Activated naive CD4-positive, alpha-beta T cell treated with anti-CD3 and anti-CD28 coated beads, Interleukin-2, amount 50 U/mL, for 72 hours (primary cell): ENCODE data around the gene PTGES2. TPM values are rescaled to one million over a fixed set of nuclear protein-coding genes. Genes with fewer than 3 reads are reported as not detected.
"Not testable (repeated sequence)": the region's sequence is repeated elsewhere in the genome, so short reads cannot be mapped to it uniquely, and the experiment has no call there.

Experiments
- ATAC-seq, 2 donors: fragments of 150-1000 bp; cut with Tn5 transposase; 2 replicates each; pipeline ENCODE4 v1.10.0; 2021; ENCODE audit warnings: mild to moderate bottlenecking in 2 of 2, moderate library complexity in 2 of 2
- DNase-seq, 2 donors: peaks; one replicate each; pipeline ENCODE4 v3.0.0; 2021 to 2022; ENCODE audit warnings: low spot score in 2 of 2
- H3K27ac Mint-ChIP-seq, 2 donors: one replicate each; pipeline ENCODE4 v1.8.0; 2022; ENCODE audit warnings: mild to moderate bottlenecking in 2 of 2, mixed read lengths in 2 of 2
- H3K36me3 Mint-ChIP-seq, 2 donors: one replicate each; pipeline ENCODE4 v1.8.0; 2022; ENCODE audit warnings: mixed read lengths in 2 of 2
- H3K9me3 Mint-ChIP-seq, 2 donors: one replicate each; pipeline ENCODE4 v1.8.0; 2022; ENCODE audit warnings: mixed read lengths in 2 of 2
- total RNA-seq, 2 donors: library from RNA; stranded (reverse); gene quantifications; one replicate each; pipeline ENCODE4 v1.2.3, GENCODE V29; 2022

PTGES2 gene
- total RNA-seq, 2 donors from 2014 or later = 6.6 to 50.6 TPM

DNA sequence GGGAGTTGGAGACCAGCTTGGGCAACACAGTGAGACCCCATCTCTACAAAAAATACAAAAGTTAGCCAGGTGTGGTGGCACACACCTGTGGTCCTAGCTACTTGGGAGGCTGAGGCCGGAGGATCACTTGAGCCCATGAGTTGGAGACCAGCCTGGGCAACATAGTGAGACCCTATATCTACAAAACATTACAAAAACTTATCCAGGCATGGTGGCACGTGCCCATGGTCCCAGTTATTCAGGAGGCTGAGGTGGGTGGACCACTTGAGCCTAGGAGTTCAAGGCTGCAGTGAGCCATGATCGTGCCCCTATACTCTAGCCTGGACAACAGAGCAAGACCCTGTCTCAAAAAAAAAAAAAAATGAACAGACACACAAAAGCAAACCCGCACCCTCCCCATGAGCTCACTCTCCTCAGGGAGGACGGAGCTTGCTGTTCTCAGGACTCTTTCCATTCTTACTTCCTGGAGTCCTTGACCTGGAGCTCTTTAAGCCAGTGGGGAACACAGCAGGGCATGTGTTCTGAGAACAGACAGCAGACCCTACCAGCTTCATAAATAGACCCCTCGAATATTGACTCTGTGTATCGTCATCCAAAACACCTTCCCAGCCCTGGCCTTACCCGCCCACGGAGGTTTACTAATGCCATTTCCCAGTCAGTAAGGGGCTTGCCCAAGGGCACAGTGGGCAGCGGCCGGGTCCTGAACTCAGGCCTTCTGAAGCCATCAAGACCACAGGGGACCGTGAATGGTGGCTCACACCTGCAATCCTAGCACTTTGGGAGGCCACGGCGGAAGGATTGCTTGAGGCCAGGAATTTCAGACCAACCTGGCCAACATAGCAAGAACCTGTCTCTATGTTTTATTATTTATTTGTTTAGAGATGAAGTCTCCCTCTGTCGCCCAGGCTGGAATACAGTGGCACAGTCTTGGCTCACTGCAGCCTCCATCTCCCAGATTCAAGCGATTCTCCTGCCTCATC is 11.1 kb downstream of the PTGES2 start:
- Mint-ChIP-seq H3K9me3 (no peaks in the 10 kb centered on the region), H3K27ac (peak overlapping the region in 1 of 2 donors; percentile 65), H3K36me3 (no peaks in the 10 kb centered on the region)
- DNase-seq (no peak), ATAC-seq (no peak)

DNA sequence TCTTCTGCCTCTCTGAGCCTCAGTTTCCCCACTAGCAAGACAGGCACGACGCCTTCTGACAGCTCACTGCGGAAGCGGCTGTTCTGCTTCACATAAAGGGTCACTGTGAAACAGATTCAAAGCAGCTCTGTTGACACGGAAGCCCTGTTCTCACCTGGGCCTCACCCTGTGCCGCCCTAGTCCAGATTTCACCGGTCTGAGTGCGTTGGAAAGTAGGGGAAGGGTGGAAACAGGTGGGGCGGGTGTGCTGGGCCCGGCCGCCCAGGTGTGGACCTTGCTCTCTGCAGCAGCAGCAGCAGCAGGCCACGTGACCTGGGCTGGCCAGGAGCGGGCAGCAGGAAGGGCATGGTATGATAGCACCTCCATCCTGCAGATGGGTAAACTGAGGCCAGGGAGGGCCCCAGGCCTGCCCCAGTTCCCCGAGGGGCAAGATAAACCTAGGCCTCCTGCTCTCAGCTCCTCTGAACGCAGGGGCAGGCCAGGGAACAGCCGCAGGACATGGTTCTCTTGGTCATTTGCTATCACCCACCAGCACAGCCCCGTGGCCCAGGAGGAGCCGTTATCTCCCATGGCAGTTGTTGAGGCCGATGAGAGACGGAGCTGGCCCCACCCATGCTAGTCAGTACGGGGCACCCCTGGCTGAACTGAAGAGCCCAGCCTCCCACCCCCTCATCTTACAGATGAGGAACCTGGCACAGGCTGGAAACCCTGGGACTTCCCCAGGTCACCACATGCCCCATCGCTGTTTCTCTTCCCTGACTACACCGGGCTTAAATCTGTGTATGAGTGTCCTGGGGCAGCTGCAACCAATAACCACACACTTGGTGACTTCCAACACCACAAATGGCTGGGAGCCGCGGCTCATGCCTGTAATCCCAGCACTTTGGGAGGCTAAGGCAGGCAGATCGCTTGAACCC is 12.1 kb downstream of the PTGES2 start:
- Mint-ChIP-seq H3K27ac (peak overlapping the region in 1 of 2 donors; percentile 65), H3K9me3 (no peaks in the 10 kb centered on the region), H3K36me3 (no peaks in the 10 kb centered on the region)
- peak in 1 of 2 donors; percentile 30 for ATAC-seq
- no peak for DNase-seq

DNA sequence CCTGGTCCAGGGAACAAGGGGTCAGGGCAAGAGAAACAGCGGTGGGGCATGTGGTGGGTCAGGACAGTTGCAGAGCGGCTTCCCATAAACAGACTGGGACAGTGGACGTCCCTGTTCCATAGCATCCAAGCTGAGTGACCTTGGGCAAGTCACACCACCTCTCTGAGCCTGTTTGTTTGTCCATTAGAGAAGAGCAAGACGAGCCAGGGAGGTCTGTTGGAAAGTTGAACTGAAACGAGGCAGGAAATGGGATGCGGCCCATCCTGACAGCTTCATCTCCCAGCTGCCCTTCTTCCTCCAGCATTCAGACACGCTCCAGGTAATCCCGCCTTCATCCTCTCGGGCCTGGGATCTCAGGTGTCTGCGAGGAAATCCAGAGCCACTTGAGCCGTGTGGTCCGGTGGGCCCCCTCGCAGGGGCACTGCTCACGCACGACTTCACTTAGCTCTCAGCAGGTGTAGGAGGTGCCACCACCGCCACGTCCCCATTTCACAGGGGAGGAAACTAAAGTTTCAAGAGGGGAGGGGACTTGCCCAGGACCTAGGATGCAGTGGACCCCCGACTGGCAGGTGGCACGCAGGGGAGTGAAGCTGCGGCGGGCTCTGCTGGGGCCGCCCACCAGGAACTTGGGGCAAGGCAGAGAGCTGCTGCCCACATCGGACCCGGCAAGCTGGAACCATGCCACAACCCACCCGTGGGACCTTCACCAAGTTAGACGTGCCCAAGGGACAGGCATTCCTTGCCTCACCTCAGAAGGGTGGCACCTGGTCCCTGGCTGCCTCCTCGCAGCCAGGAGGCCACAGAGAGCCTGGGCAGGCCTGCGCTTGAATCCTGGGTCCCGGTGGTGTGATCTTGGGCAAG is 13.0 kb downstream of the PTGES2 start:
- H3K36me3 Mint-ChIP-seq = no peaks in the 10 kb centered on the region
- DNase-seq (no peak), ATAC-seq (no peak)
- H3K9me3 Mint-ChIP-seq = no peaks in the 10 kb centered on the region
- no peak overlapping the region for H3K27ac Mint-ChIP-seq

DNA sequence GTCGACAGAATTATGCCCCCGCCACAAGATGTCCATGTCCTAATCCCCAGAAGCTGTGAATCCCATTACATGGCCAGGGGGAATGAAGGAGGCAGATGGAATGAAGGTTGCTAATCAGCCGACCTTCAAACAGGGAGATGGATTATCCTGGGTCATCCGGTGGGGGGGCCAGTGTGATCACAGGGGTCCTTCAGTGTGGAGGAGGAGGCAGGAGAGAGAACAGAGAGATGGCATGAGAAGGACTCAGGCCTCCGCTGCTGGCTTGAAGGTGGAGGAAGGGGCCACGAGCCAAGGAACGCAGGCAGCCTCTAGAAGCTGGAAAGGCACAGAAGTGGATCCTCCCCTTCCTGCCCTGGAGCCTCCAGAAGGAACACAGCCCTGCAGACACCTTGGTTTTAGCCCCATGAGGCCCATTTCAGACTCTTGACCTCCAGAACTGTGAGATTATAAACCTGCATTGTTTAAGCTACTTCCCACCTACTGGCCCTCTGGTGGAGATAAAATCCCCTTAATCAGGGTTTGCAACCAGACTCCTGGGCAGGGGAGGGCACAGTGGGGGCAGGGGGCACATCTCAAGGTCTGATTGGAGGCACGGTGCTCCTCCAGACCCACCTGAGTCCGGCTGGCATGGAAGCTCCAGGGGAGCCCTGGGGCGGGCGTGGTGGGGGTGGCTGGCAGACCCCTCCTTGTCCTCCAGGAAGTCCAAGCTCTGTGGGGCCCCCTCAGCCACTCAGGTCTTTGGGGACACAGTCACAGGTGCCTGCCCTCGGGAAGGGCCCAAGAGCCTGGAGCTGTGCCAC is 13.8 kb downstream of the PTGES2 start:
- no peaks in the 10 kb centered on the region for H3K36me3 Mint-ChIP-seq
- ATAC-seq = no peak
- DNase-seq = no peak
- H3K9me3 Mint-ChIP-seq = no peaks in the 10 kb centered on the region
- H3K27ac Mint-ChIP-seq = no peak overlapping the region

DNA sequence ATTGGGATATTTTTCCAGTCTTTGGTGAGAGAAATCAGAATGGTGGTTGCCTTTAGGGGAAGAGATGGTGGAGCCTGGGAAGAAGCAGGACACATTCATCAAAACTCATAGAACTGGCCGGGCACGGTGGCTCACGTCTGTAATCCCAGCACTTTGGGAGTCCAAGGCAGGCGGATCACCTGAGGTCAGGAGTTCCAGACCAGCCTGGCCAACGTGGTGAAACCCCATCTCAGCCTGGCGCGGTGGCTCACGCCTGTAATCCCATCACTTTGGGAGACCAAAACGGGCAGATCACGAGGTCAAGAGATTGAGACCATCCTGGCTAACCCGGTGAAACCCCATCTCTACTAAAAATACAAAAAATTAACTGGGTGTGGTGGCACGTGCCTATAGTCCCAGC is 15.8 kb downstream of the PTGES2 start:
- ATAC-seq, H3K27ac Mint-ChIP-seq, DNase-seq, H3K36me3 Mint-ChIP-seq, H3K9me3 Mint-ChIP-seq: not testable (repeated sequence)

DNA sequence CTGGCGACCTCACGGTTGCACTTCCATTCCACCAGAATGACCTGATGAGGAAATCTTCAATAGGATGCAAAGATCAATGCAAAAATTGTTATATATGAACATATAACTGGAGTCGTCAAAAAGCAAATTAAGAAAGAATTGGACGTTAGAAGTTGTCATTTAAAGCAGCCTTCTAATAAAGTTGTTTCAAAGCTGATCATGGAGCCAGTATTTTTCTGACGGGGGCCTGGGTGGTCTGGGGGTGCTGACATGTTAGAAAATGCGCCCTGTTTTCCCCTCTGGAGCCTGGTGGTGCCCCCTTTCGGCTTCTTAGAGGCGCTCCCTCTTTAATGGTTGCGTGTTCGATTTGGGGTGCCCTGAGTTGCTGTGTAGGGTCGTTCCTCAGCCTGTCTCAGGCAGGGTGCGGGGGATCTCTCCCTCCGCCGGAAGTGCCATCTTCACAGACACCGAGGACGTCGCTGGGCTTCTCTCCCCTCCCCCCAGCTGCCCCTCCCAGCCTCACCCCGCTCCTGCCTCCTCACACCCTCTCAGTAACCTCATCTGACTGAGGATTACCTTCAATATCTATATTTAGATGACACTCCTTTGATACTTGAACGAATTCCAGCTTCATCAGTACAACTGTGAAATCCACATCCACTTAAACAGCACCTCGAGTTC is 18.3 kb downstream of the PTGES2 start:
- no peak for ATAC-seq
- Mint-ChIP-seq H3K36me3 (no peaks in the 10 kb centered on the region), H3K9me3 (no peaks in the 10 kb centered on the region), H3K27ac (peak overlapping the region in 1 of 2 donors; percentile 18)
- no peak for DNase-seq

DNA sequence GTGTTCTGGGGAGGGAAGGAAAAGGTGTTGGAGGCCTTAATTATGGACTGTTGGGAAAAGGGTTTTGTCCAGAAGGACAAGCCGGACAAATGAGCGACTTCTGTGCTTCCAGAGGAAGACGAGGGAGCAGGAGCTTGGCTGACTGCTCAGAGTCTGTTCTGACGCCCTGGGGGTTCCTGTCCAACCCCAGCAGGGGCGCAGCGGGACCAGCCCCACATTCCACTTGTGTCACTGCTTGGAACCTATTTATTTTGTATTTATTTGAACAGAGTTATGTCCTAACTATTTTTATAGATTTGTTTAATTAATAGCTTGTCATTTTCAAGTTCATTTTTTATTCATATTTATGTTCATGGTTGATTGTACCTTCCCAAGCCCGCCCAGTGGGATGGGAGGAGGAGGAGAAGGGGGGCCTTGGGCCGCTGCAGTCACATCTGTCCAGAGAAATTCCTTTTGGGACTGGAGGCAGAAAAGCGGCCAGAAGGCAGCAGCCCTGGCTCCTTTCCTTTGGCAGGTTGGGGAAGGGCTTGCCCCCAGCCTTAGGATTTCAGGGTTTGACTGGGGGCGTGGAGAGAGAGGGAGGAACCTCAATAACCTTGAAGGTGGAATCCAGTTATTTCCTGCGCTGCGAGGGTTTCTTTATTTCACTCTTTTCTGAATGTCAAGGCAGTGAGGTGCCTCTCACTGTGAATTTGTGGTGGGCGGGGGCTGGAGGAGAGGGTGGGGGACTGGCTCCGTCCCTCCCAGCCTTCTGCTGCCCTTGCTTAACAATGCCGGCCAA is 19.1 kb downstream of the PTGES2 start:
- DNase-seq (no peak), ATAC-seq (no peak)
- peaks cover 0 to 3% of the 10 kb centered on the region in 2 donors for H3K36me3 Mint-ChIP-seq
- H3K27ac Mint-ChIP-seq = peak overlapping the region; percentile 2 to 29
- H3K9me3 Mint-ChIP-seq = no peaks in the 10 kb centered on the region

DNA sequence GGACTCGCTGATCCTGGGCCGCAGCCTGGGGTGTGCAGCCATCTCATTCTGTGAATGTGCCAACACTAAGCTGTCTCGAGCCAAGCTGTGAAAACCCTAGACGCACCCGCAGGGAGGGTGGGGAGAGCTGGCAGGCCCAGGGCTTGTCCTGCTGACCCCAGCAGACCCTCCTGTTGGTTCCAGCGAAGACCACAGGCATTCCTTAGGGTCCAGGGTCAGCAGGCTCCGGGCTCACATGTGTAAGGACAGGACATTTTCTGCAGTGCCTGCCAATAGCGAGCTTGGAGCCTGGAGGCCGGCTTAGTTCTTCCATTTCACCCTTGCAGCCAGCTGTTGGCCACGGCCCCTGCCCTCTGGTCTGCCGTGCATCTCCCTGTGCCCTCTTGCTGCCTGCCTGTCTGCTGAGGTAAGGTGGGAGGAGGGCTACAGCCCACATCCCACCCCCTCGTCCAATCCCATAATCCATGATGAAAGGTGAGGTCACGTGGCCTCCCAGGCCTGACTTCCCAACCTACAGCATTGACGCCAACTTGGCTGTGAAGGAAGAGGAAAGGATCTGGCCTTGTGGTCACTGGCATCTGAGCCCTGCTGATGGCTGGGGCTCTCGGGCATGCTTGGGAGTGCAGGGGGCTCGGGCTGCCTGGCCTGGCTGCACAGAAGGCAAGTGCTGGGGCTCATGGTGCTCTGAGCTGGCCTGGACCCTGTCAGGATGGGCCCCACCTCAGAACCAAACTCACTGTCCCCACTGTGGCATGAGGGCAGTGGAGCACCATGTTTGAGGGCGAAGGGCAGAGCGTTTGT is 19.9 kb downstream of the PTGES2 start:
- Mint-ChIP-seq H3K27ac (peak overlapping the region in 1 of 2 donors; percentile 2), H3K9me3 (no peaks in the 10 kb centered on the region), H3K36me3 (peaks cover 0 to 9% of the 10 kb centered on the region in 2 donors)
- DNase-seq (no peak), ATAC-seq (no peak)

DNA sequence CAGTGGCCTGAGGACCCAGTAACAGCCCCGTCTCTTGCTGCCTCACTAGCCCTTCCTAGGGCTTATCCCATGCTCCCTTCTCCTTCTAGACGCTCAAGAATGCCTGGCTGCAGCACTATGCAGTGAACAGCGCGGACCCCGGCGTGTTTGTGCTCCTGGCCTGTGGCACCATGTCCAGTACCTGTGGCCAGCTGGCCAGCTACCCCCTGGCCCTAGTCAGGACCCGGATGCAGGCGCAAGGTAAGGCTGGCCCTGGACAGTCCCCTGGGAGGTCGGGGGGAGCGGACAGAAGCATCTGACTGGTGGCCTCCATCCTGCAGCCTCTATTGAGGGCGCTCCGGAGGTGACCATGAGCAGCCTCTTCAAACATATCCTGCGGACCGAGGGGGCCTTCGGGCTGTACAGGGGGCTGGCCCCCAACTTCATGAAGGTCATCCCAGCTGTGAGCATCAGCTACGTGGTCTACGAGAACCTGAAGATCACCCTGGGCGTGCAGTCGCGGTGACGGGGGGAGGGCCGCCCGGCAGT is 20.5 kb downstream of the PTGES2 start:
- H3K9me3 Mint-ChIP-seq = no peaks in the 10 kb centered on the region
- H3K36me3 Mint-ChIP-seq = peaks cover 0 to 11% of the 10 kb centered on the region in 2 donors
- no peak for ATAC-seq
- peak overlapping the region; percentile 69 to 82 for H3K27ac Mint-ChIP-seq
- no peak for DNase-seq

DNA sequence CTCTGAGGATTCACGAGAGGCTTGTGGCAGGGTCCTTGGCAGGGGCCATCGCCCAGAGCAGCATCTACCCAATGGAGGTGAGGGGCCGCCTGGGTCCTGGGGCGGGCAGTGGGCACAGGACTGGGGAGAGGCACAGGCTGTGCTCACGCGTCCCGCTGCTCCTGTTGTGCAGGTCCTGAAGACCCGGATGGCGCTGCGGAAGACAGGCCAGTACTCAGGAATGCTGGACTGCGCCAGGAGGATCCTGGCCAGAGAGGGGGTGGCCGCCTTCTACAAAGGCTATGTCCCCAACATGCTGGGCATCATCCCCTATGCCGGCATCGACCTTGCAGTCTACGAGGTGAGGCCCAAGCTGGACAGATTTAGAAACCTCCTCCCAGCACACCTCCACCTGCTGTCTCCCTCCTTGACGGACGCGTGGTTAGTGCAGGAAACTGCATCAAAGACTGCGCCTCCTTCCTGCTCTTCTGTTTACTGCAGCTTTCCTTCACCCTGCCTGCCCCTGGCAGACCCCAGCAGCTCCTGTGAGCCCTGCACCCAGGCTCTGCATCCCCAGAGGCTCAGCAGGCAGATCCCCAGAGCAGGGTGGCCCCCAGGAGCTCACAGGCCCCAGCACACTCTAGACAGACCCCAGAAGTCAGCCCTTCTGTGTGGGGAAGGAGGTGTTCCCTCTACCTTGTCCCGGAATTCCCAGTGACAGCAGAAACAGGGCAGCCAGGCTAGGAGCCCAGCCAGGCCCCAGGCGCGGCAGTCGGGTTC is 21.2 kb downstream of the PTGES2 start:
- H3K27ac Mint-ChIP-seq = peak overlapping the region; percentile 69 to 82
- DNase-seq = no peak
- ATAC-seq = peak in 1 of 2 donors; percentile 15
- peaks cover 0 to 11% of the 10 kb centered on the region in 2 donors for H3K36me3 Mint-ChIP-seq
- no peaks in the 10 kb centered on the region for H3K9me3 Mint-ChIP-seq

DNA sequence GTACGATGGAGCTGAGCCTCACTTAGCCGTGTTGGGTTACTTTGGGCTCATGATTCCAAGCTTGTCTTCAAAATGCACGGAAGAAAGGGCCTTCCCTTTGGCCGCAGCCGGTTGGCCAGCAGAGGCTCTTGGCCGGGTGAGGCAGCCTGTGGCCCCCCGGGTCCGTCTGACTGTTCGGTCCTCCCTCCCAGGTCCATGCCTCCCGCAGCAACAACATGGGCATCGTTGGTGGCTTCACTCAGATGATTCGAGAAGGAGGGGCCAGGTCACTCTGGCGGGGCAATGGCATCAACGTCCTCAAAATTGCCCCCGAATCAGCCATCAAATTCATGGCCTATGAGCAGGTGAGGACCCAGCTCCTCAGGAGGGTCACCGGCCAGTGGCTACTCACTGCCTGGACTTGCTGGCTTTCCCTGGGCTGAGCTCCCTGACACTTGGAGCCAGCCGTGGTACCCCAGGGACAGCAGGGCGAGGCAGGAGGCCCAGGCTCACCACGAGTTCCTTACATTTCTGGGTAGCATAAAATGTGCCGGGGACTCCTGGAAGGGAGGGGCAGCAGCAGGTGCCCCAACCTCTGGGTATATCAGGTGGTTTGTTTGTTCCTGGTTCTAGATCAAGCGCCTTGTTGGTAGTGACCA is 21.9 kb downstream of the PTGES2 start:
- no peaks in the 10 kb centered on the region for H3K9me3 Mint-ChIP-seq
- ATAC-seq (no peak), DNase-seq (no peak)
- no peak overlapping the region for H3K27ac Mint-ChIP-seq
- peaks cover 0 to 11% of the 10 kb centered on the region in 2 donors for H3K36me3 Mint-ChIP-seq

DNA sequence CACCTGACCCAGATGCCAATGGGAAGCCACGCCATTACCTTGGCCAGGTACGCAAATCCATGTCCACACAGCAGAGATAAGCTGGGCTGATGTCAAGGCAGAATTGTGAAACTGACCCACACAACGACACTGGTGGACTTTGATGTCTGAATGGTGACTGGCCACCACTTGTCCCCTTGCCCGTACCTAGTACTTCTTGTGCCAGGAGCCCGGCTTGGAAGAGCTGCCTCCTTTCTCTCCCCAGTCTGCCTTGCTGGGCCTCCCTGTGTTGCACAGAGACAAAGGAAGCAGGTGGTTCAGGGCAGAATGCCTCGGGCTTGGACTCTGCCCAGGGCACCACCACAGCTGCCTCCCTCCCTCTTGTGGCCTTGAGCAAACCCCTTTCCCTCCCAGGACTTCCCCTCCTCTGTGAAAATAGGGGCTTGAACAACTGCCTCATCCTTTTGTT is 23.3 kb downstream of the PTGES2 start:
- peaks cover 0 to 11% of the 10 kb centered on the region in 2 donors for H3K36me3 Mint-ChIP-seq
- no peaks in the 10 kb centered on the region for H3K9me3 Mint-ChIP-seq

More for the DNA sequence above, 23.3 kb downstream of the PTGES2 start:
- DNase-seq (no peak), ATAC-seq (no peak)
- no peak overlapping the region for H3K27ac Mint-ChIP-seq
